Astrocyte (in vitro differentiated cells and primary cell): ENCODE data around the gene GZMA.

Experiments
- CTCF ChIP-seq: IDR thresholded peaks from 2 replicates; pipeline ENCODE4 v1.5.1; 2011; ENCODE audit warnings: low read depth, mild to moderate bottlenecking, inconsistent platforms, low read length, moderate library complexity; ENCODE audit not compliant: insufficient read depth
- EZH2 ChIP-seq: IDR thresholded peaks from 2 replicates; pipeline ENCODE4 v1.6.1; 2012; ENCODE audit warnings: mild to moderate bottlenecking, low read length, inconsistent platforms; ENCODE audit not compliant: insufficient read depth

GRCh38 chr5:55113327-55113726, 10.9 kb downstream of the GZMA start:
- TF ChIP-seq CTCF (no peak), EZH2 (no peak)
